GM06990 (cell line): Measurements from ENCODE around the gene ASXL2.

Source experiments
- DNase-seq: peaks from one replicate; pipeline ENCODE4 v3.0.0-alpha.2; 2011; ENCODE audit not compliant: insufficient read length; ENCODE audit errors: extremely low read depth
- H3K27me3 ChIP-seq: replicated peaks from 2 replicates; pipeline ENCODE4 v1.6.0; 2011; ENCODE audit warnings: low read length; ENCODE audit not compliant: control insufficient read depth, insufficient read depth
- H3K36me3 ChIP-seq: 2 replicates; pipeline ENCODE4 v1.5.1; 2011; ENCODE audit warnings: low read length; ENCODE audit not compliant: control insufficient read depth, insufficient read depth
- H3K4me3 ChIP-seq: replicated peaks from 2 replicates; pipeline ENCODE4 v1.5.1; 2011; ENCODE audit warnings: low read depth, mild to moderate bottlenecking, control low read depth, low read length
- TF ChIP-seq, protein P1 (sequence below): IDR thresholded peaks from 2 replicates; pipeline ENCODE4 v1.5.1; 2011; ENCODE audit warnings: low read length, control low read depth, mild to moderate bottlenecking, inconsistent platforms; ENCODE audit not compliant: insufficient read depth, poor library complexity, severe bottlenecking

Gene ASXL2

GRCh38 chr2:25819597-25820039, 58.7 kb downstream of the ASXL2 start:
- TF ChIP-seq, protein P1, sequence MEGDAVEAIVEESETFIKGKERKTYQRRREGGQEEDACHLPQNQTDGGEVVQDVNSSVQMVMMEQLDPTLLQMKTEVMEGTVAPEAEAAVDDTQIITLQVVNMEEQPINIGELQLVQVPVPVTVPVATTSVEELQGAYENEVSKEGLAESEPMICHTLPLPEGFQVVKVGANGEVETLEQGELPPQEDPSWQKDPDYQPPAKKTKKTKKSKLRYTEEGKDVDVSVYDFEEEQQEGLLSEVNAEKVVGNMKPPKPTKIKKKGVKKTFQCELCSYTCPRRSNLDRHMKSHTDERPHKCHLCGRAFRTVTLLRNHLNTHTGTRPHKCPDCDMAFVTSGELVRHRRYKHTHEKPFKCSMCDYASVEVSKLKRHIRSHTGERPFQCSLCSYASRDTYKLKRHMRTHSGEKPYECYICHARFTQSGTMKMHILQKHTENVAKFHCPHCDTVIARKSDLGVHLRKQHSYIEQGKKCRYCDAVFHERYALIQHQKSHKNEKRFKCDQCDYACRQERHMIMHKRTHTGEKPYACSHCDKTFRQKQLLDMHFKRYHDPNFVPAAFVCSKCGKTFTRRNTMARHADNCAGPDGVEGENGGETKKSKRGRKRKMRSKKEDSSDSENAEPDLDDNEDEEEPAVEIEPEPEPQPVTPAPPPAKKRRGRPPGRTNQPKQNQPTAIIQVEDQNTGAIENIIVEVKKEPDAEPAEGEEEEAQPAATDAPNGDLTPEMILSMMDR, result no peak

DNA sequence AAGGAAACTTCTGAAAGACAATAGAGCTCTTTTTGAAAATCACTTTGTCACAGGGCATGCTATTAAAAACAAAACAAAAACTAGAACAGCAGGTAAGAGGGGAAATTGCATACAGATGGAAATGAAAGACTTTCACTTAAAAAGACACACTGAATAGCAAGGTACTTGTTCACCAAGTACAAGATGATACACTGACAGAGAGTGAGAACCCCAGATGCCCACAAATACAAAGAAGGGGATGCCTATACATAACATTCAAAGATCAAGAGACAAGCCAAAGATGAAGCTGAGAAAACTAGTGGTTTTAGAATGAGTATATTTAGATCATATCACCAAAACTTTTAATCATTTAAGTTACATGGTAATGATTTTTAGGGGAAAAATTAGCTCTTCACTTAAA, 60.7 kb downstream of the ASXL2 start:
- no peak for DNase-seq
- TF ChIP-seq, protein P1, result no peak
- Histone ChIP-seq H3K36me3 (no peaks in the 10 kb centered on the region), H3K27me3 (no peaks in the 10 kb centered on the region), H3K4me3 (no peak overlapping the region)

More at GRCh38 chr2:25819597-25820039, 58.7 kb downstream of the ASXL2 start:
- H3K4me3 ChIP-seq, result no peak overlapping the region
- DNase-seq, result no peak
- no peaks in the 10 kb centered on the region for H3K27me3 ChIP-seq
- H3K36me3 ChIP-seq, result no peaks in the 10 kb centered on the region

- Histone ChIP-seq H3K4me3 (no peak overlapping the region), H3K27me3 (no peaks in the 10 kb centered on the region), H3K36me3 (no peaks in the 10 kb centered on the region)
- no peak for DNase-seq
- TF ChIP-seq, protein P1, result no peak
Measured at GRCh38 chr2:25817006-25817405, 61.3 kb downstream of the ASXL2 start.

GRCh38 chr2:25816249-25816648, 62.0 kb downstream of the ASXL2 start:
- Histone ChIP-seq H3K36me3 (no peaks in the 10 kb centered on the region), H3K27me3 (no peaks in the 10 kb centered on the region), H3K4me3 (no peak overlapping the region)
- TF ChIP-seq, protein P1, result no peak
- DNase-seq, result no peak

- Histone ChIP-seq H3K27me3 (no peaks in the 10 kb centered on the region), H3K4me3 (no peak overlapping the region), H3K36me3 (no peaks in the 10 kb centered on the region)
- DNase-seq, result no peak
- TF ChIP-seq, protein P1, result no peak
Measured at GRCh38 chr2:25814681-25815080, 63.6 kb downstream of the ASXL2 start.

DNA sequence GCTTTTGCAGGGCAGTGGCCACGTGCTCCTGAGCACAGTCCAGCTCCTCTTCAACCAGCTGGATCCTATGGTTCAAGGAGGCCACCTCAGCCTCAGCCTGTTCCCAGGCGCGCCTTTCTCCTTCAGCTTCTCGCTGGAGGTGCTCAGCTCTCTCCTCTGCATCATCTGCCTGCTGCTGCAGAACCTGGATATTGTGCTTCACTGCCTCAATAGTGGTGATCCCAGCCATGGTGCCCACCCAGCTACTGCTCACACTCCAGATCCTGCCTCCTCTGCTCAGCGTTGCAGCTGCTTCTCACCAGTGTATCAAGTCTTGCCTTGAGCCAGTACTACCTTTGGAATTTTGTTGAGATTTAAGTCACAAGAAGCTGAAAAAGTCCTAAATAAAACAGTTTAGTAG, 67.9 kb downstream of the ASXL2 start:
- H3K36me3 ChIP-seq, result no peaks in the 10 kb centered on the region
- TF ChIP-seq, protein P1, result no peak
- H3K27me3 ChIP-seq, result no peaks in the 10 kb centered on the region
- H3K4me3 ChIP-seq, result no peak overlapping the region
- DNase-seq, result no peak
